ENCODE measurements around the gene S100P. TPM values are rescaled to one million over a fixed set of nuclear protein-coding genes. Genes with fewer than 3 reads are reported as not detected.

Gene S100P
- total and polyA plus RNA-seq, 10 donors: 3.5 to 162 (median 32.4) TPM

- Histone ChIP-seq H3K36me3 (peaks cover 0 to 56% (median 5%) of the 10 kb centered on the region in 6 donors), H3K27me3 (replicated peaks in 1 of 7) (no peaks in the 10 kb centered on the region), H3K4me1 (peaks cover 0 to 64% (median 26%) of the 10 kb centered on the region in 6 donors), H3K4me3 (no peak overlapping the region), H3K9me3 (no peaks in the 10 kb centered on the region), H3K27ac (no peak overlapping the region)
- TF ChIP-seq CTCF (IDR thresholded peaks at IDR 0.05 in 8 of 11, conservative IDR thresholded peaks at IDR 0.05 in 3 of 11): no peak
- no peak for TF ChIP-seq POLR2AphosphoS5 (IDR thresholded peaks at IDR 0.05)
- TF ChIP-seq POLR2A (IDR thresholded peaks at IDR 0.05): no peak
- WGBS, 5 donors: 91 to 100% (median 100%) methylated on average over 1 of the region's 1 CpG
- intact Hi-C loops (cut with DNase I; ENCODE audit: low total_unique reads): no loop called here
- DNase-seq: no peak
These were observed 6.2 kb downstream of the S100P start for GRCh38 chr4:6699903-6700302.

GRCh38 chr4:6701371-6701770, 7.7 kb downstream of the S100P start:
- WGBS, 5 donors: 87 to 93% (median 90%) methylated on average over 13 of the region's 13 CpGs
- TF ChIP-seq CTCF (IDR thresholded peaks at IDR 0.05 in 8 of 11, conservative IDR thresholded peaks at IDR 0.05 in 3 of 11) (peak in 6 of 11 experiments; percentile 28 to 61 (median 44)), POLR2A (IDR thresholded peaks at IDR 0.05) (no peak), POLR2AphosphoS5 (IDR thresholded peaks at IDR 0.05) (no peak)
- Histone ChIP-seq H3K9me3 (no peaks in the 10 kb centered on the region), H3K27me3 (replicated peaks in 1 of 7) (no peaks in the 10 kb centered on the region), H3K27ac (no peak overlapping the region), H3K36me3 (peaks cover 0 to 63% (median 5%) of the 10 kb centered on the region in 6 donors), H3K4me3 (no peak overlapping the region), H3K4me1 (peaks cover 10 to 65% (median 23%) of the 10 kb centered on the region in 6 donors)
- peak; percentile 75 for DNase-seq
- intact Hi-C loops (cut with DNase I; ENCODE audit: low total_unique reads): no loop called here

- DNase-seq: no peak
- intact Hi-C loops (cut with DNase I; ENCODE audit: low total_unique reads): no loop called here
- TF ChIP-seq POLR2AphosphoS5 (IDR thresholded peaks at IDR 0.05): no peak
- TF ChIP-seq CTCF (IDR thresholded peaks at IDR 0.05 in 8 of 11, conservative IDR thresholded peaks at IDR 0.05 in 3 of 11): no peak
- no peak for TF ChIP-seq POLR2A (IDR thresholded peaks at IDR 0.05)
- H3K27me3 ChIP-seq (replicated peaks in 1 of 7): no peaks in the 10 kb centered on the region
- 0 to 2% (median 0%) methylated on average over 1 of the region's 1 CpG for WGBS, 5 donors
- H3K27ac ChIP-seq: no peak overlapping the region
- H3K36me3 ChIP-seq: peaks cover 0 to 65% (median 9%) of the 10 kb centered on the region in 6 donors
- H3K4me3 ChIP-seq: no peak overlapping the region
- H3K9me3 ChIP-seq: no peaks in the 10 kb centered on the region
- H3K4me1 ChIP-seq: peaks cover 23 to 66% (median 28%) of the 10 kb centered on the region in 6 donors
These were observed 9.1 kb downstream of the S100P start for GRCh38 chr4:6702761-6703160.

- no peak for TF ChIP-seq CTCF (IDR thresholded peaks at IDR 0.05 in 8 of 11, conservative IDR thresholded peaks at IDR 0.05 in 3 of 11)
- Histone ChIP-seq H3K9me3 (no peaks in the 10 kb centered on the region), H3K4me3 (no peak overlapping the region), H3K27ac (no peak overlapping the region), H3K36me3 (peaks cover 0 to 70% (median 9%) of the 10 kb centered on the region in 6 donors), H3K4me1 (peaks cover 32 to 70% (median 38%) of the 10 kb centered on the region in 6 donors), H3K27me3 (replicated peaks in 1 of 7) (no peaks in the 10 kb centered on the region)
- WGBS, 5 donors: 72 to 91% (median 78%) methylated on average over 3 of the region's 3 CpGs
- no peak for DNase-seq
- intact Hi-C loops (cut with DNase I; ENCODE audit: low total_unique reads): no loop called here
These were observed 10.1 kb downstream of the S100P start for GRCh38 chr4:6703786-6704185.

Measured in spleen (tissue), 11 donors.